Measurements from ENCODE around the gene KIF9. TPM values are rescaled to one million over a fixed set of nuclear protein-coding genes. Genes with fewer than 3 reads are reported as not detected.
"Not testable (repeated sequence)": the region's sequence is repeated elsewhere in the genome, so short reads cannot be mapped to it uniquely, and the experiment has no call there.

Gene KIF9
- total RNA-seq, 1 experiment from 2014 or later = 17.1 TPM

- in situ Hi-C loops (cut with HindIII; ENCODE audit: low sequenced_read_pairs) = no loop called here
- DNase-seq (ENCODE audit: low spot score) = no peak
Measured at GRCh38 chr3:47260605-47261004, 22.0 kb downstream of the KIF9 start.

DNA sequence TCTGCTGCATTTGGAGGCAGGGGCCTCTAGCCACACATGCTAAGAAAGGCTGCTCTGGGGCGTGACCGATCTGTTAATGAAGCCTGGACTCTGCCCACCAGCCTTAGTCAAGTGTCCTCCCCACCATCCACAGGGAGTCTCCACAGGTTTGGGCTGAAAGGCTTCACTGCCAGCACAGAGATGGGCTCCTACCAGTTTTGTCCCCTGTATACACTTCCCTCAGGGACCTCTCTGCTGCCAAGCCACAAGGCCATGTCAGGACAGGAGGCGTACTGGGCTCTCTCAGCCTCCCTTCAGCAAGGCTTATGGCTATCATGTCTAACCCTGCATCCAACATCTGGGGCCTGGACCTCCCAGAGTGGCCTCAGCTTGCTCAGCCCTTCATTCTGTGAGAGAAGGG is 23.5 kb downstream of the KIF9 start:
- in situ Hi-C loops (cut with HindIII; ENCODE audit: low sequenced_read_pairs) = no loop called here
- DNase-seq (ENCODE audit: low spot score) = no peak

GRCh38 chr3:47256331-47256730 is 26.3 kb downstream of the KIF9 start:
- in situ Hi-C loops (cut with HindIII; ENCODE audit: low sequenced_read_pairs); DNase-seq (ENCODE audit: low spot score): not testable (repeated sequence)

- no peak for DNase-seq (ENCODE audit: low spot score)
- in situ Hi-C loops (cut with HindIII; ENCODE audit: low sequenced_read_pairs) = no loop called here
Measured at GRCh38 chr3:47251689-47252088, 30.9 kb downstream of the KIF9 start.

DNA sequence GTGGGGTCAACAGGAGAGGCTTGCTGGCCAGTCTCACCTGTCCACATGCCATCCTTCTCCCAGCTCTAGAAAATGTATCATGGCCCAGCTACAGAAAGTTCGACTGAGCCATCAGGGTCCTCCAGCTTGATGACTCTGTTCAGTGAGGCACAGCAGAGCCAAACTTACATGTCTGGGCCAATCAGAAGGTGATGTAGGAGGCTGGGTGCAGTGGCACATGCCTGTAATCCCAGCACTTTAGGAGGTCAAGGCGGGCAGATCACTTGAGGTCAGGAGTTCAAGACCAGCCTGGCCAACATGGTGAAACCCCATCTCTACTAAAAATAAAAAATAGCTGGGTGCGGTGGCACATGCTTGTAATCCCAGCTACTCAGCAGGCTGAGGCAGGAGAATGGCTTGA is 31.5 kb downstream of the KIF9 start:
- DNase-seq (ENCODE audit: low spot score); in situ Hi-C loops (cut with HindIII; ENCODE audit: low sequenced_read_pairs): not testable (repeated sequence)

DNA sequence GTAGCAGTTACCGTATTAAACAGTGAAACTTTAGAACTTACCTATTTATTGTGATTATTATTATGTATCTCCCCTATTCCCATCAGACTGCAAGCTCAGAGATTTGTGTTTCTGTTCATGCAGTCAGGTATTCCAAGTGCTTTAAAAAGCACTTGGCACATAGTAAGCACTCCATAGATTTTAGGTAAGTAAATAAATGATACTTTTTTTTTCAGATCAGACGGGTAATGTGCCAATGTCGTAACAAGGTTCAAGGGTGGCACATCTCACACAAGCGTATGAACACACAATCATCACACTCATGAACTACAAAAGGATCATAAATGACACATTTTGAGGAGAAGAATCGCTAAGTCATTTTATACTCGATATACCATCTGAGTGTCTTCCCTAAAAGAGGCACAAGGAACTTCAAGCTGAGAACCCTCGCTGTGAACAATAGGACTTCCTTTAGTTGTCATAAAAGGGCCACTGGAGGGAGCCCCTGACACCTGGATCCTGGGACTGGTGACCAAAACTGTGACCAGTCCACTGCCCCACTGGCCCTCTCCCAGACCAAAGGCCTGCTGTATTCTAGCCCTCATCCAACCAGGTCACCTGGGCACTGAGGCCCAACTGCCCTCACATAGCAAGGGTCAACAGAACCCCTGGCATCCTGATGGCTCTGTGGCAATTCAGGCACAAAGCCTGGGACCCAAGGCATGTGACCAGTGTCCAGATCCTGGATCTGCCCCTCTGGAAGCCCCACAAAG is 32.1 kb downstream of the KIF9 start:
- in situ Hi-C loops (cut with HindIII; ENCODE audit: low sequenced_read_pairs) = no loop called here
- peak; percentile 32 for DNase-seq (ENCODE audit: low spot score)

DNA sequence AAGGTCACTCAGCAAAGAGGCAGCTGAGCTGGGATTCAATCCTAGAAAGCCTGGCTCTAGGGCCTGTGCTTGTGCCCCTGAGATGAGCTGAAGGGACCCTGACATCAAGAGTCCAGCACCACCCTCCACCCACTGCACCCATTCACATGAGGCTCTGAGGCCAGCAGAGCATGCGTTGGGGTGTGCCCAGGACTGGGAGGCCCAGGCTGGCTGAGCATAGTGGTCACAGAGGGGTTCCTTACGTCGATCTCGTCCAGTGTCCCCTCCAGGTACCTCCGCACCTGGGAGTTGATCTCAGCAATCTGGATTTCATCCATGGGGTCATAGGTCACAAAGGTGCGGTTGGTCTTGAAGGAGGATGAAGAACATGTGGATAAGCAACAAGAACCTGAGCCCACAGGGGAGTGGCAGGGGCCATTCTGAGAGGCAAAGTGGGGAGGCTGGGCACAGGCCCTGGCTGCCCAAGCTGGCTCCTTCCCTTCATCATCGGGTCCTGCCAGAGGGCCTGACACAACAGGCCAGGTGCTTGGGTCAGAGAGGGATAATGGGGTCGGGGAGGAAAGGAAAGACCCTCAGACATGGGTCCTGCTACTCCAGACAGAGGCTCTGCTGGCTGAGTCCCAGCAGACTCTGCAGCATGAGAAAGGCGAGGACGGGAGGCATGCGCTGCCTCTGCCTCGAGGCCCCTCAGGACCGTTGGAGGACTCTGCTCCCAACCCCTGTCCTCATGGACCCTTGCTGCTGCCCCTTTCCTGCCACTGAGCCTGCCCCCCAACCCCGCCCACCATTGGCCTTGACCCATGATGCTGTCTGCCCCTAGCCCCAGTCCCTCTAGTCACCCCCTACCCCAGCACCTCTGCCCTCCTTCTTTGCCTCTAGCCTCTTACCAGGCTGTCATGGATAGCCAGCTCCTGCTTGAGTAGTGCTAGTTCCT is 35.2 kb downstream of the KIF9 start:
- no peak for DNase-seq (ENCODE audit: low spot score)
- in situ Hi-C loops (cut with HindIII; ENCODE audit: low sequenced_read_pairs) = no loop called here

- in situ Hi-C loops (cut with HindIII; ENCODE audit: low sequenced_read_pairs) = no loop called here
- no peak for DNase-seq (ENCODE audit: low spot score)
Measured at GRCh38 chr3:47245271-47245670, 37.3 kb downstream of the KIF9 start.

DNA sequence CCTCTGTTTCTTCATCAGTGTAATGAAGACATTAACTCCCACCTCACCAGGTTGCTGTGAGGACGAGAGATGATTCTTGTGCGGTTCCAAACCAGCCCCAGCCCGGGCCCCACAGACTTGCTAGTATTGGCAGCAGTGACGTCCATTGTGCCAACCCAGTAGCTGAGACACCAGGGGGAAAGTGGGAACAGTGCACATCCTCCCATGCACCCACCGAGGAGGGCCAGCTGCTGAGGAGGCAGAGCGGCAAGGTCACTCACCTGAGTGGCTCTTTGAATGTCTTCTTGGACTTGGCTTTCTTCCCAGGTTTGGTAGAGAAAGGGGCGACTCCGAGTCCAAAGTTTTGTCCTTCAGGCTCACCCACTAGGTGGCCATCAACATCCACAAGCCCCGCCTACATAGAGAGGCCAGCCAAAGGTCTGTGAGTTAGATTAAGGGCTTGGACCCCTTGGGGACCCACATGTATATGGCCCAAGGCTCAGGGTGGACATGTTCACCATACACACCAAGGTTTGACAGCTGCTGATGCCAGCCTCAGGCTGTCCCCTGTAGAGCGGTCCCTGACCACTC is 38.0 kb downstream of the KIF9 start:
- in situ Hi-C loops (cut with HindIII; ENCODE audit: low sequenced_read_pairs) = no loop called here
- no peak for DNase-seq (ENCODE audit: low spot score)

GRCh38 chr3:47243419-47244147 is 39.0 kb downstream of the KIF9 start:
- in situ Hi-C loops (cut with HindIII; ENCODE audit: low sequenced_read_pairs) = no loop called here

DNA sequence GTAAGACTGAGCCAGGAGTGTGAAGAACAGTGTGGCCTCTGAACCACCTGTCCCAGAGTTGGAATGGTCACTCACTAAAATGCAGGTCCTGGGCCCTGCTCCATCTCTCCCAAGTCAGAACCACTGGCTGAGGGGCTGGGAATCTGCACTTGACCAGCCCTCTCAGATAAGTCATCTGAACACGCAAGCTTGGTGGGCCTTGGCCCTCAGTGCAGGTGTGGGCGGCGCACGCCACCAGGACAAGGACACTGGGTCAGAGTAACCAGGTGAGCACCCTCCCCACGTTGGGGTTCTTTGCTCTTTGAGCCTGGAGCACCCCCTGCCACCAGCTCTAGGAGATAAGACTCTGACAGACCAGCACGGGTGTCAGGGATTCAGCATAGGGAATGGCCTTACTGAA is 42.7 kb downstream of the KIF9 start:
- DNase-seq (ENCODE audit: low spot score) = no peak
- in situ Hi-C loops (cut with HindIII; ENCODE audit: low sequenced_read_pairs) = no loop called here

More at GRCh38 chr3:47243419-47244147, 39.0 kb downstream of the KIF9 start:
- no peak for DNase-seq (ENCODE audit: low spot score)

DNA sequence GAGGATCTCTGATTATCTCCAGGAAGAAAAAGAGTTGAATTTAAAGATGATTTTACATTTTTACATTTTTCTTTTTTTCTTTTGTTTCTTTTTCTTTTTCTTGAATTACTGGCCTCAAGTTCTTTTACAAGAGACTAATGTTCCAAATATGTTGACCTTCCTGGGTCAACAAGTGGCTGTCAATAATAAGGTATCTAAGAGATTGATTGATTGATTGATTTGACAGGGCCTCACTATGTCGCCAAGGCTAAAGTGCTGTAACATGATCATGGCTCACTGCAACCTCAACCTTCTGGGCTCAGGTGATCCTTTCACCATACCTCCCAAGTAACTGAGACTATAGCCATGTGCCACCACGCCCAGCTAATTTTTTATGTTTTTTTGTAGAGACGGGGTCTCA is 44.6 kb downstream of the KIF9 start:
- in situ Hi-C loops (cut with HindIII; ENCODE audit: low sequenced_read_pairs) = no loop called here
- DNase-seq (ENCODE audit: low spot score) = no peak

GRCh38 chr3:47228088-47228487 is 54.5 kb downstream of the KIF9 start:
- in situ Hi-C loops (cut with HindIII; ENCODE audit: low sequenced_read_pairs) = no loop called here
- DNase-seq (ENCODE audit: low spot score) = no peak

GRCh38 chr3:47227678-47228077 is 54.9 kb downstream of the KIF9 start:
- DNase-seq (ENCODE audit: low spot score) = no peak
- in situ Hi-C loops (cut with HindIII; ENCODE audit: low sequenced_read_pairs) = no loop called here

- DNase-seq (ENCODE audit: low spot score) = no peak
- in situ Hi-C loops (cut with HindIII; ENCODE audit: low sequenced_read_pairs) = no loop called here
Measured at GRCh38 chr3:47225310-47225906, 57.2 kb downstream of the KIF9 start.

GRCh38 chr3:47223755-47224154 is 58.8 kb downstream of the KIF9 start:
- in situ Hi-C loops (cut with HindIII; ENCODE audit: low sequenced_read_pairs) = no loop called here
- no peak for DNase-seq (ENCODE audit: low spot score)

DNA sequence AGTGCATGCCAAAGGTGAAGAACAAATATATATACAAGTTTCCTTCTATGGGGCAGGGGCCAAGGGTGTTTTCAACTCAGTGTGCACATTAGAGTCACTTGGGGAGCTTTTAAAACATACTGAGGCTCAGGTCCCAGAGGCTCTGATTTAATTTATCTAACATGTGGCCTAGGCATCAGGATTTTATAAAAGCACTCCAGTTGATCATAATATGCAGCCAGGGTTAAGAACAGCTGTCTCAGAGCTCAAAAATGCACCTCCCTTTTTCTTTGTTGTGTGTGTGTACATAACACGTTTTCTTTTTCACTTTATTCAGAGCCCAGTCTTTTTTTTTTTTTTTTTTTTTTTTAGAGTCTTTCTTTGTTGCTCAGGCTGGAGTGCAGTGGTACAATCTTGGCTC is 60.8 kb downstream of the KIF9 start:
- in situ Hi-C loops (cut with HindIII; ENCODE audit: low sequenced_read_pairs) = no loop called here
- no peak for DNase-seq (ENCODE audit: low spot score)

- DNase-seq (ENCODE audit: low spot score) = no peak
- in situ Hi-C loops (cut with HindIII; ENCODE audit: low sequenced_read_pairs) = no loop called here
Measured at GRCh38 chr3:47210863-47211405, 71.7 kb downstream of the KIF9 start.

DNA sequence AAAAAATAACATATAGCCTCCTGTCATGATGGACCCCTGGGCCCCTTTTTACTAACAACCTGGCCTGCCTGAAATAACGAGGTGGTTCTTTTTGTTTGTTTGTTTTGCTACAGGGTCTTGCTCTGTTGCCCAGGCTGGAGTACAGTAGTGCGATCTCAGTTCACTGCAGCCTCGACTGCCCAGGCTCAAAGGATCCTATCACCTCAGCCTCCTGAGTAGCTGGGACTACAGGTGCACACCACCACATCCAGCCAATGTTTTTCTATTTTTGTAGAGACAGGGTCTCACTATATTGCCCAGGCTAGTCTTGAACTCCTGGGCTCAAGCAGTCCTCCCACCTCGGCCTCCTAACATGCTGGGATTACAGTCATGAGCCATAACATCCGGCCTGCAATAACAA is 76.6 kb downstream of the KIF9 start:
- DNase-seq (ENCODE audit: low spot score); in situ Hi-C loops (cut with HindIII; ENCODE audit: low sequenced_read_pairs): not testable (repeated sequence)
